GM10266 (cell line): ENCODE data around the gene SYT1.

Experiments used
- DNase-seq: peaks from one replicate; pipeline ENCODE4 v3.0.0; 2012; ENCODE audit errors: extremely low spot score
- TF ChIP-seq, protein P1 (sequence below): IDR thresholded peaks from 2 replicates; pipeline ENCODE4 v1.5.1; 2012; ENCODE audit warnings: mild to moderate bottlenecking, low read depth; ENCODE audit not compliant: control insufficient read depth, insufficient read depth; ENCODE audit errors: missing control alignments

The SYT1 gene

DNA sequence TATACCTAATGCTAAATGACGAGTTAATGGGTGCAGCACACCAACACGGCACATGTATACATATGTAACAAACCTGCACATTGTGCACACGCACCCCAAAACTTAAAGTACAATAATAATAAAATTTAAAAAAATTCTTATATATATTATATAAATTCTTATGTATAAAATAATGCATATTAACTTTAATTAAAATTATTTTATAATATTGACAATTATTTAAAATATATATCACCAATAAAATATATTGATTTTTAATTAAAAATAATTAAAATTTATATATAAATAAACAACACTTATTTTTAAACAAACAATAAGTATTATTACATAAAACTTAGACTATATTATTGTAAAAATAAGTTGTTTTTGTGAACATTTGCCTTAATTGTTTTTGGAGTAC lies 188.8 kb downstream of the SYT1 start:
- TF ChIP-seq, protein P1, sequence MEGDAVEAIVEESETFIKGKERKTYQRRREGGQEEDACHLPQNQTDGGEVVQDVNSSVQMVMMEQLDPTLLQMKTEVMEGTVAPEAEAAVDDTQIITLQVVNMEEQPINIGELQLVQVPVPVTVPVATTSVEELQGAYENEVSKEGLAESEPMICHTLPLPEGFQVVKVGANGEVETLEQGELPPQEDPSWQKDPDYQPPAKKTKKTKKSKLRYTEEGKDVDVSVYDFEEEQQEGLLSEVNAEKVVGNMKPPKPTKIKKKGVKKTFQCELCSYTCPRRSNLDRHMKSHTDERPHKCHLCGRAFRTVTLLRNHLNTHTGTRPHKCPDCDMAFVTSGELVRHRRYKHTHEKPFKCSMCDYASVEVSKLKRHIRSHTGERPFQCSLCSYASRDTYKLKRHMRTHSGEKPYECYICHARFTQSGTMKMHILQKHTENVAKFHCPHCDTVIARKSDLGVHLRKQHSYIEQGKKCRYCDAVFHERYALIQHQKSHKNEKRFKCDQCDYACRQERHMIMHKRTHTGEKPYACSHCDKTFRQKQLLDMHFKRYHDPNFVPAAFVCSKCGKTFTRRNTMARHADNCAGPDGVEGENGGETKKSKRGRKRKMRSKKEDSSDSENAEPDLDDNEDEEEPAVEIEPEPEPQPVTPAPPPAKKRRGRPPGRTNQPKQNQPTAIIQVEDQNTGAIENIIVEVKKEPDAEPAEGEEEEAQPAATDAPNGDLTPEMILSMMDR = no peak
- no peak for DNase-seq

DNA sequence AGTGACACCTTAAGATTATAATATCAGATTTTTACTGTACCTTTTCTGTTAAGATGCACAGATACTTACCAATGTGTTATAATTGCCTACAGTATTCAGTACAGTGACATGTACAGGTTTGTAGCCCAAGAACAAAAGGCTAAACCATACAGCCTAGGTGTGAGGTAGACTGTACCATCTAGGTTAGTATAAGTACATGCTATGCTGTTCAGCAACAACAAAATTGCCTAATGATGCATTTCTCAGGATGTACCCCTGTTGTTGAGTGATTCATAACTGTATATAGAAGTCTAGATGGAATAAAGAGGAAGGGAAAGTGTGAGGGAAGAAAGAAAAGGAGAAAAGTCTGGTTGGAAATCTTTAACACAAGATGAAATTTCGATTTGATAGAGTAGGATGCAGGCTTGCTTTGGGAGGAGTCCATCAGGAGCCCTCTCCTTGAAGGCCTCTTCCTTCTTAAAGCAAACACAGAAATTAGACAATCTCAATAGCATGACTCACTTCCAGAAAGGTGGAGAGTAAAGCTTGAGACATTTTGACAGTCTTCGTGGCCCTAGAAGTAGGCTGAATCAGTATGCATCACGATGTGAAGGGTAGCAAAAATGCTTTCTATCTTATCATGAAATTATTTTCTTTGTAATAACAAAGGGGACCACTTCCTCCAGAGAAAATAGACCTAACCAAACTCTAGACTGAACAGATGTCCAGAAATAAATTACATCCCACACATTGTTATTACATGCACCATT lies 191.5 kb downstream of the SYT1 start:
- DNase-seq = no peak
- TF ChIP-seq, protein P1 = no peak

DNA sequence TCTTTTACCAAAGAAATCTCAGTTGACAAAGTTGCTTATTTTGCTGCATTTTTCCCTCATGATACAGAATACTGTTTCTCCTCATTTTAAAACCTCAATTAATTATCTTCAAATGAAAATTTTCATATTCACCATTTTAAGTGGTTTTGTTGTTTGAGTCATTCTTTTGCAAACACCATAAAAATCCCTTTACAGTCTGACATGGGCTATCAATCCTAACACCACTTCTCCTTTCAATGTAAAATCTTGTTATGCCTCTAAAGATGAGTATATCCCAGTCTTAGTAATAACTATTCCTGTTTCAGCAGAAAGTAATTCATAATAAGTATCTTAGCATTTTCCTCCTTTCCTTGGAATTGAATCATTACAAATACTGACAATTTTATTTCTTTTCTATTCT lies 192.2 kb downstream of the SYT1 start:
- TF ChIP-seq, protein P1 = no peak
- DNase-seq = no peak

DNA sequence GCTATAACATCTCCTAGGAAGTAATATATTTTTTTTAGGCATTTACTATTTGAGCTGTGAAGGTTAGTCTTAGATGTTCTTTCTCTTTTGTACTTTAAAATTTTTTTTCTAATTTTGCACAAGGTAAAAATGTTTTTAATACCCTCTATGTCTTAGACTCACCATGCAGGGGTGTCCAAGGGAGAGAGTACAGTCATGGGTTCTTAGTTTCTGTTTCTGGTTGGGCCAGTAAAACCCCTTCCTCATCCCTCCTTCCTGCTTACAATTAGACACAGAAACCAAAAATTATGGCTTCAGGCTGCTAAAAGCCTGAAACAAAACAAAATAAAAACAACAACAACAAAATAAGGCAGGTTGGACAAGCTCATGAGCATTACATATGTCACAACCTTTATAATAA lies 193.0 kb downstream of the SYT1 start:
- no peak for DNase-seq
- TF ChIP-seq, protein P1 = no peak

DNA sequence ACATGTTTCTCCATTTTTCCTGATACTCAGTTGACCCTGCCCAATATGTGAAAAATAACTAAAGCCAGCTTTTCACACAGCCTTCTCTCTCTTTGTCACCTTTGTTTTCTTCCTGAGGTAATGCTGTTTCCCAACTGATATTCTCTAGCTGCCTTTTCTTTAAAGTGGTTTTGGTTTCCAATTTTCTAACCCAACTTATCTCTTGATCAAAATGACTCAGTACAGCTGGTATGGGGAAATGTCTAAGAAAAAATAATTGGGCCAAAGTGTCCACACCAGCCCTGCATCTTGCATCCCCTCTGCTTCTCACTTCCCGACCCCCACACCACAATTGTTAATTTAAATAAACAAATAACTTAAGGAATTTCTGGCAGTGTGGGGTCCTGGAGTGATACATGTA lies 193.8 kb downstream of the SYT1 start:
- TF ChIP-seq, protein P1 = no peak
- no peak for DNase-seq

DNA sequence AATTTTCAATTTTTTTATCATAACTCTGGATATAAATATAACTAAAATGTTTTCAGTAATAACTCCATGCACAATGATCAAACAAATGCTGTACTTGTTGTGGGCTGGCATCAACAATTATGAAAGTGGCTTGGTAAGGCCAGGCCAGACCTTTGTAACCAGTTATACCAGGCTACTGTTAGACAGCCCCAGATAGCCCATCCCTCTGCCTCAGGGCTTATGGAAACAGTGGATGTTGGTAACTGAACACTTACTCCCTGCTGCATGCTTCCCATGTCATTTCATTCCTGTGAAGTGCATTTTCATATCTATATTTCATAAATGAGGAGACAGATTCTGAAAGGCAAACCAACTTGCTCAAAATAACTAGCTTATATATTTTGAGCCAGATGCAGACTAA lies 195.0 kb downstream of the SYT1 start:
- DNase-seq = no peak
- TF ChIP-seq, protein P1 = no peak

DNA sequence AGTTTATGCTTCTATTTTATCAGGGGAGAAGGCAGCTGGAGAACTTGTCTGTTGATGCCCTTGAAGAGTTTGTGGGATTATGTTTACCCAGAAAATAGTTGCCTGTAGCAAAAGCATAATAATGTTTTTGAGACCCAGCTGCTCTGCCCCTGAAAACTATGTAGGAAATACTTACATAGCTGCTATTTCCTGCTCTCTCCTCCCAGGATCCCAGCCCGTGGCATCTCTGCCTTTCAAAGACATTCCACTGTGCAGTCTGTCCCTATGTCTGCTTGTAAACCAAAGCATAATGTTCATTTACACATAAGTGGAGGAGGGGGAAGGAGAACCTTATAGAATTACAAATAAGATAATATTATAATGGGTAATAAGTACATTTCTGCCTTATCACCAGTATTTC lies 198.7 kb downstream of the SYT1 start:
- TF ChIP-seq, protein P1 = no peak
- DNase-seq = no peak
